Fibroblast of the aortic adventitia (primary cell): ENCODE data around the gene PRKG1. TPM values are rescaled to one million over a fixed set of nuclear protein-coding genes. Genes with fewer than 3 reads are reported as not detected.

Experiments
- DNase-seq: peaks from one replicate; pipeline ENCODE4 v3.0.0-alpha.2; 2010; ENCODE audit warnings: low read depth
- H3K4me3 ChIP-seq: 2 replicates; pipeline ENCODE4 v1.5.1; 2011; ENCODE audit warnings: low read depth, mild to moderate bottlenecking, control low read depth, low read length, moderate library complexity
- CTCF ChIP-seq: IDR thresholded peaks from 2 replicates; pipeline ENCODE4 v1.5.1; 2011; ENCODE audit warnings: mild to moderate bottlenecking, low read length, control low read depth, inconsistent platforms; ENCODE audit not compliant: insufficient read depth
- total RNA-seq: library from RNA; depleted of rRNA; stranded (reverse); fragments of >200 nt; gene quantifications from 2 replicates; pipeline ENCODE4 v1.2.3, GENCODE V29; 2012; ENCODE audit warnings: low replicate concordance

The PRKG1 gene
- total RNA-seq, 1 donor: 45.6 TPM

GRCh38 chr10:51364674-51365073 lies 290.4 kb downstream of the PRKG1 start:
- no peak for DNase-seq
- no peak overlapping the region for H3K4me3 ChIP-seq
- TF ChIP-seq CTCF: no peak

GRCh38 chr10:51366044-51366443 lies 291.8 kb downstream of the PRKG1 start:
- DNase-seq: no peak
- TF ChIP-seq CTCF: no peak
- no peak overlapping the region for H3K4me3 ChIP-seq

GRCh38 chr10:51367127-51367526 lies 292.8 kb downstream of the PRKG1 start:
- no peak for TF ChIP-seq CTCF
- peak overlapping the region; percentile 6 for H3K4me3 ChIP-seq
- DNase-seq: peak; percentile 63

- no peak overlapping the region for H3K4me3 ChIP-seq
- DNase-seq: no peak
- no peak for TF ChIP-seq CTCF
Measured at GRCh38 chr10:51367694-51368093, 293.4 kb downstream of the PRKG1 start.

GRCh38 chr10:51368943-51369342 lies 294.7 kb downstream of the PRKG1 start:
- H3K4me3 ChIP-seq: no peak overlapping the region
- TF ChIP-seq CTCF: peak; percentile 13
- no peak for DNase-seq

GRCh38 chr10:51369903-51370302 lies 295.6 kb downstream of the PRKG1 start:
- peak; percentile 57 for DNase-seq
- H3K4me3 ChIP-seq: no peak overlapping the region
- no peak for TF ChIP-seq CTCF

GRCh38 chr10:51371743-51372142 lies 297.5 kb downstream of the PRKG1 start:
- TF ChIP-seq CTCF: no peak
- no peak for DNase-seq
- no peak overlapping the region for H3K4me3 ChIP-seq
